ENCODE results near the gene NHS.

GRCh38 chrX:17390419-17390850, 15.4 kb downstream of the NHS start:
- TF ChIP-seq, protein P1, sequence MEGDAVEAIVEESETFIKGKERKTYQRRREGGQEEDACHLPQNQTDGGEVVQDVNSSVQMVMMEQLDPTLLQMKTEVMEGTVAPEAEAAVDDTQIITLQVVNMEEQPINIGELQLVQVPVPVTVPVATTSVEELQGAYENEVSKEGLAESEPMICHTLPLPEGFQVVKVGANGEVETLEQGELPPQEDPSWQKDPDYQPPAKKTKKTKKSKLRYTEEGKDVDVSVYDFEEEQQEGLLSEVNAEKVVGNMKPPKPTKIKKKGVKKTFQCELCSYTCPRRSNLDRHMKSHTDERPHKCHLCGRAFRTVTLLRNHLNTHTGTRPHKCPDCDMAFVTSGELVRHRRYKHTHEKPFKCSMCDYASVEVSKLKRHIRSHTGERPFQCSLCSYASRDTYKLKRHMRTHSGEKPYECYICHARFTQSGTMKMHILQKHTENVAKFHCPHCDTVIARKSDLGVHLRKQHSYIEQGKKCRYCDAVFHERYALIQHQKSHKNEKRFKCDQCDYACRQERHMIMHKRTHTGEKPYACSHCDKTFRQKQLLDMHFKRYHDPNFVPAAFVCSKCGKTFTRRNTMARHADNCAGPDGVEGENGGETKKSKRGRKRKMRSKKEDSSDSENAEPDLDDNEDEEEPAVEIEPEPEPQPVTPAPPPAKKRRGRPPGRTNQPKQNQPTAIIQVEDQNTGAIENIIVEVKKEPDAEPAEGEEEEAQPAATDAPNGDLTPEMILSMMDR (IDR thresholded peaks at IDR 0.05): no peak
- TF ChIP-seq POLR2A (IDR thresholded peaks at IDR 0.05): no peak
